K562 (cell line): Measurements from ENCODE around the gene HMGXB3. TPM values are rescaled to one million over a fixed set of nuclear protein-coding genes. Genes with fewer than 3 reads are reported as not detected.
A peak's percentile ranks its signal among the peaks of the same experiment; 100 is the strongest.

Experiments
- ATAC-seq: fragments of 200-7000 bp; cut with Tn5 transposase; 3 replicates; pipeline ENCODE4 v1.9.1; 2020; ENCODE audit warnings: moderate library complexity
- BruUV-seq: library from RNA; stranded (reverse); fragments of 400-500 nt; replicated peaks from 2 replicates; lab custom pipeline; 2021; lab: Mats Ljungman, UMichigan
- CTCF ChIA-PET: fragments of 300-600 bp; formaldehyde crosslinking; extraction: SDS; loops from one replicate; lab custom pipeline; 2021; ENCODE audit warnings: low intra/inter-chr PET ratio; lab: Yijun Ruan, JAX
- POLR2A ChIA-PET: fragments of 300-600, 350-650 bp; sonication (Branson Sonifier 250); formaldehyde crosslinking; extraction: SDS; loops from one replicate; lab custom pipeline; 2021; ENCODE audit warnings: antibody characterized with exemption, inconsistent platforms; lab: Yijun Ruan, JAX
- DNase-seq, 4 experiments: peaks; one replicate each; pipeline versions ENCODE4 v3.0.0 to v3.0.0-alpha.2; 2011 to 2018; ENCODE audit warnings: low spot score in 3 of 4, mixed read lengths in 3 of 4; ENCODE audit errors: extremely low read depth in 1 of 4
- FAIRE-seq: peaks from 2 replicates; lab custom pipeline; 2011; peaks lifted over from hg19 to GRCh38; lab: Jason Lieb, UNC
- H2AFZ ChIP-seq: 2 replicates; pipeline ENCODE4 v1.6.0; 2011; ENCODE audit warnings: low read depth, low read length, control low read depth, inconsistent platforms
- H3K27ac ChIP-seq: fragments of 200-600 bp; 3 replicates; pipeline ENCODE4 v1.8.0; 2011; ENCODE audit warnings: low read depth, mild to moderate bottlenecking, control low read depth, inconsistent platforms, low read length, moderate library complexity, mixed read lengths; ENCODE audit errors: extremely low read depth
- H3K27me3 ChIP-seq, 2 experiments: fragments of 300-600 bp in 1 of 2; 2 replicates in 1 of 2; 3 replicates in 1 of 2; pipeline versions ENCODE4 v1.6.0 to v1.8.0; 2011; ENCODE audit warnings: inconsistent platforms in 2 of 2, low read length in 2 of 2, mild to moderate bottlenecking in 1 of 2, mixed read lengths in 1 of 2, moderate library complexity in 1 of 2; ENCODE audit not compliant: control insufficient read depth in 2 of 2, insufficient read depth in 2 of 2
- H3K36me3 ChIP-seq: fragments of 300-600 bp; 3 replicates; pipeline ENCODE4 v1.8.0; 2011; ENCODE audit warnings: mild to moderate bottlenecking, low read length, inconsistent platforms; ENCODE audit not compliant: control insufficient read depth, insufficient read depth
- H3K4me1 ChIP-seq, 2 experiments: fragments of 200-600 bp in 1 of 2; replicated peaks in 1 of 2; 2 replicates in 1 of 2; 3 replicates in 1 of 2; pipeline versions ENCODE4 v1.5.1 to v1.8.0; 2011; ENCODE audit warnings: inconsistent platforms in 2 of 2, low read length in 2 of 2, mild to moderate bottlenecking in 1 of 2, mixed read lengths in 1 of 2, moderate library complexity in 1 of 2; ENCODE audit not compliant: control insufficient read depth in 2 of 2, insufficient read depth in 2 of 2
- H3K4me2 ChIP-seq: 2 replicates; pipeline ENCODE4 v1.6.1; 2011; ENCODE audit warnings: low read length, control low read depth, inconsistent platforms, mixed read lengths; ENCODE audit not compliant: insufficient read depth
- H3K4me3 ChIP-seq: fragments of 200-600 bp; sonication (generic), shearing (Covaris generic); 2 replicates; pipeline ENCODE4 v1.5.1; 2016; ENCODE audit warnings: control low read depth, inconsistent platforms
- H3K79me2 ChIP-seq: fragments of 200-600 bp; 3 replicates; pipeline ENCODE4 v1.8.0; 2011; ENCODE audit warnings: low read length, inconsistent platforms; ENCODE audit not compliant: control insufficient read depth, insufficient read depth
- H3K9ac ChIP-seq, 2 experiments: 2 replicates each; pipeline versions ENCODE4 v1.6.0 to v1.6.1; 2011; ENCODE audit warnings: low read depth in 2 of 2, low read length in 2 of 2, control low read depth in 1 of 2, inconsistent platforms in 1 of 2, mild to moderate bottlenecking in 1 of 2, mixed read lengths in 1 of 2; ENCODE audit not compliant: insufficient read depth in 1 of 2
- H3K9me1 ChIP-seq: one replicate; pipeline ENCODE4 v1.6.0; 2011; ENCODE audit warnings: inconsistent platforms, mild to moderate bottlenecking, low read length, moderate library complexity; ENCODE audit not compliant: control insufficient read depth, insufficient read depth
- H3K9me3 ChIP-seq: replicated peaks from 2 replicates; pipeline ENCODE4 v1.5.1; 2011; ENCODE audit warnings: low read depth, low read length, inconsistent platforms; ENCODE audit not compliant: control insufficient read depth, insufficient read depth
- H4K20me1 ChIP-seq: replicated peaks from 2 replicates; pipeline ENCODE4 v1.6.1; 2011; ENCODE audit warnings: low read length, inconsistent platforms, mixed read lengths; ENCODE audit not compliant: control insufficient read depth, insufficient read depth
- BCOR ChIP-seq: fragments of 450-650 bp; IDR thresholded peaks from 2 replicates; pipeline ENCODE4 v1.6.1; 2016
- BHLHE40 ChIP-seq: IDR thresholded peaks from 2 replicates; pipeline ENCODE4 v1.6.1; 2011; ENCODE audit warnings: low read length, improper control_type of control experiment
- CREBBP ChIP-seq: IDR thresholded peaks from one replicate; pipeline ENCODE4 v1.6.1; 2012; ENCODE audit warnings: low read depth, mild to moderate bottlenecking, control low read depth, inconsistent platforms, low read length
- CTBP1 ChIP-seq: fragments of 450-650 bp; IDR thresholded peaks from 2 replicates; pipeline ENCODE4 v1.6.1; 2016; ENCODE audit warnings: borderline replicate concordance
- ETV1 ChIP-seq: fragments of 450-650 bp; conservative IDR thresholded peaks from 2 replicates; pipeline ENCODE4 v1.6.1; 2016; ENCODE audit warnings: missing genetic modification characterization, control low read depth, low read depth, missing compliant biosample characterization
- NR3C1 ChIP-seq: sonication (generic); formaldehyde crosslinking; IDR thresholded peaks from 2 replicates; pipeline ENCODE4 v1.8.1; 2022; ENCODE audit warnings: missing genetic modification reagents
- PRDM10 ChIP-seq: fragments of 450-650 bp; IDR thresholded peaks from 2 replicates; pipeline ENCODE4 v1.6.1; 2018; ENCODE audit not compliant: partially characterized antibody
- RCOR1 ChIP-seq, 2 experiments: IDR thresholded peaks; 2 replicates each; pipeline ENCODE4 v1.6.1; 2012; ENCODE audit warnings: low read depth in 2 of 2, low read length in 2 of 2, borderline replicate concordance in 1 of 2, improper control_type of control experiment in 1 of 2
- RNF219 ChIP-seq: fragments of 250-450 bp; sonication (Bioruptor Pico); IDR thresholded peaks from 2 replicates; pipeline ENCODE4 v1.5.0; 2022; ENCODE audit warnings: mild to moderate bottlenecking
- TOE1 ChIP-seq, 2 experiments: fragments of 450-650 bp in 1 of 2; sonication (generic) in 1 of 2; formaldehyde crosslinking in 1 of 2; IDR thresholded peaks; 2 replicates each; pipeline versions ENCODE4 v1.7.1 to v1.8.0; 2016 to 2022; ENCODE audit warnings: borderline replicate concordance in 2 of 2, mild to moderate bottlenecking in 2 of 2, antibody characterized with exemption in 1 of 2, inconsistent platforms in 1 of 2, low read depth in 1 of 2, missing genetic modification reagents in 1 of 2, moderate library complexity in 1 of 2
- ZBTB8A ChIP-seq: fragments of 450-650 bp; IDR thresholded peaks from 2 replicates; pipeline ENCODE4 v1.6.1; 2018; ENCODE audit warnings: mild to moderate bottlenecking, moderate library complexity; ENCODE audit not compliant: partially characterized antibody
- ZEB2 ChIP-seq: fragments of 450-650 bp; IDR thresholded peaks from 2 replicates; pipeline ENCODE4 v1.6.1; 2016
- WGBS: fragments of 100-300 bp; shearing (Covaris generic); methylation state at CpG from one replicate; pipeline ENCODE4 v1.1.6; 2016; ENCODE audit warnings: low coverage, mixed read lengths; ENCODE audit not compliant: insufficient coverage; ENCODE audit errors: missing lambda C conversion rate; 5-methylcytosine and 5-hydroxymethylcytosine counted together
- in situ Hi-C: fragments of 300-500 bp; cut with MboI; formaldehyde crosslinking; loops from 4 replicates; pipeline ENCODE4 v1.15.0; 2018; ENCODE audit warnings: inconsistent platforms, mixed read lengths
- intact Hi-C: fragments of 100-400 bp; cut with micrococcal nuclease; formaldehyde crosslinking; loops from 2 replicates; pipeline ENCODE4 v1.14.2; 2022
- polyA plus RNA-seq, 8 experiments: library from polyadenylated mRNA; depleted of rRNA in 4 of 8; stranded (reverse) in 5 of 8; unstranded in 3 of 8; fragments of >200 nt; fragmentation: Nextera tagmentation in 2 of 8; fragmentation: Illumina TruSeq in 1 of 8; extraction: Ambion mirVana in 2 of 8; extraction: Trizol in 1 of 8; gene quantifications; 2 replicates each; pipeline versions ENCODE4 v1.2.1 to v1.2.3, GENCODE V29; 2011 to 2014; ENCODE audit warnings: inconsistent platforms in 1 of 8, missing spikeins in 1 of 8
- total RNA-seq, 7 experiments: library from RNA; depleted of rRNA in 6 of 7; stranded (reverse); fragments of >200 nt in 6 of 7; fragmentation: Illumina TruSeq in 2 of 7; extraction: Trizol in 2 of 7; gene quantifications; 2 replicates each; pipeline versions ENCODE4 v1.2.1 to v1.2.3, GENCODE V29; 2011 to 2021; ENCODE audit warnings: low replicate concordance in 1 of 7
- TF ChIP-seq, protein P1 (sequence below): fragments of 450-650 bp; IDR thresholded peaks from 2 replicates; pipeline ENCODE4 v1.6.1; 2016; ENCODE audit warnings: antibody characterized with exemption

The HMGXB3 gene
- total and polyA plus RNA-seq, 9 of the 15 experiments (the other 6 are each of a cell fraction or from before 2014, with no cell fraction given) = 1.8 to 44.1 (median 32.2) TPM

DNA sequence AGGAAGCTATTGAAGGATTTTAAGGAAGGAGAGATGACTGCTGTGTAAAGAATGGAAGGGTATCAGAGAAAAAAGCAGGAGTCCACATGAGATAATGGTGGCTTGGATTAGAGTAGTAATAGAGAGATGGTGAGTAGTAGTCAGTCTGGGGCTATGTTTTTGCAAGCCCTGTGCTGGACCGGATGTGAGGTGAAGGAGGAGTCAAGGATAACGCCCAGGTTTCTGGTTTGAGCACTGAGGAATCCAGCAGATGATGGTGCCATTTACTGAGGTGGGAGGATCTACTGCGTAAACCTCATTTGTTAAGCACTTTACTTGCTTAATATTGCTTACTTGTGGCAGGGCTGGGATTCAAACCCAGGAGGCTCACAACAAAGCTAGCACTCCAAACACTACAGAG lies 1.2 kb upstream of the HMGXB3 start:
- Histone ChIP-seq H3K27ac (peak overlapping the region; percentile 95), H3K9me3 (no peaks in the 10 kb centered on the region), H3K9me1 (no peaks in the 10 kb centered on the region), H3K4me2 (peak overlapping the region; percentile 100), H3K79me2 (peaks cover 57% of the 10 kb centered on the region), H3K4me1 (peaks cover 11 to 13% of the 10 kb centered on the region in 2 experiments; a peak in 4 of 5 replicates), H3K9ac (peak overlapping the region; percentile 93 to 95; a peak in 3 of 4 replicates), H3K36me3 (peaks cover 27% of the 10 kb centered on the region), H2AFZ (peak overlapping the region; percentile 94), H3K4me3 (peak overlapping the region; percentile 84), H3K27me3 (no peaks in the 10 kb centered on the region), H4K20me1 (0 out of 2 replicates have a peak, but pooled peaks cover 7% of the 10 kb centered on the region)
- CTCF ChIA-PET = no interaction called here
- intact Hi-C loops (no loop called here), in situ Hi-C loops (loop anchor here (5.0 kb wide), 1 partner anchor 362 kb away; no protein-coding TSS in a partner anchor)
- FAIRE-seq (peak; percentile 69), DNase-seq (peak; percentile 19 to 67 (median 32)), ATAC-seq (peak; percentile 5; the same call in 2 of the 3 replicates)
- no TSS peak for BruUV-seq
- 8% methylated on average over 3 of the region's 3 CpGs for WGBS
- POLR2A ChIA-PET = interaction anchor here (0.9 kb wide), 2 partner anchors 9 to 13 kb away, joined by 3 to 4 read pairs; no protein-coding TSS in a partner anchor
- no peak for TF ChIP-seq CREBBP
- TF ChIP-seq ZBTB8A = no peak
- 0 out of 4 replicates have a peak, but pooled peaks of 1 of the 2 experiments have one; percentile 13 for TF ChIP-seq RCOR1 (IDR thresholded peaks at IDR 0.05; ENCODE audit: borderline replicate concordance in 1 of 2, low read depth in 2 of 2, low read length in 2 of 2)
- no peak for TF ChIP-seq BHLHE40
- no peak for TF ChIP-seq TOE1 (IDR thresholded peaks at IDR 0.05; ENCODE audit: borderline replicate concordance)
- TF ChIP-seq TOE1 (CRISPR knock-in tag; IDR thresholded peaks at IDR 0.05; ENCODE audit: borderline replicate concordance, low read depth) = no peak
- TF ChIP-seq NR3C1 (CRISPR knock-in tag) = no peak
- TF ChIP-seq CTBP1 = 0 out of 2 replicates have a peak, but pooled peaks have one; percentile 17
- no peak for TF ChIP-seq PRDM10
- no peak for TF ChIP-seq BCOR
- TF ChIP-seq, protein P1, sequence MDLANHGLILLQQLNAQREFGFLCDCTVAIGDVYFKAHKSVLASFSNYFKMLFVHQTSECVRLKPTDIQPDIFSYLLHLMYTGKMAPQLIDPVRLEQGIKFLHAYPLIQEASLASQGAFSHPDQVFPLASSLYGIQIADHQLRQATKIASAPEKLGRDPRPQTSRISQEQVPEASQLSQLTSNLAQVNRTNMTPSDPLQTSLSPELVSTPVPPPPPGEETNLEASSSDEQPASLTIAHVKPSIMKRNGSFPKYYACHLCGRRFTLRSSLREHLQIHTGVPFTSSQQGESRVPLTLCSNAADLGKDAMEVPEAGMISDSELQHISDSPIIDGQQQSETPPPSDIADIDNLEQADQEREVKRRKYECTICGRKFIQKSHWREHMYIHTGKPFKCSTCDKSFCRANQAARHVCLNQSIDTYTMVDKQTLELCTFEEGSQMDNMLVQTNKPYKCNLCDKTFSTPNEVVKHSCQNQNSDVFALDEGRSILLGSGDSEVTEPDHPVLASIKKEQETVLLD = no peak
- TF ChIP-seq ETV1 (tag) = peak; percentile 60
- TF ChIP-seq RNF219 (CRISPR knock-in tag) = no peak
- peak; percentile 36; the same call in 1 of the 2 replicates for TF ChIP-seq ZEB2
